Measurements from ENCODE around the gene PLEKHM2.

GRCh38 chr1:15748690-15749398 lies 64.7 kb downstream of the PLEKHM2 start:
- TF ChIP-seq, protein P1, sequence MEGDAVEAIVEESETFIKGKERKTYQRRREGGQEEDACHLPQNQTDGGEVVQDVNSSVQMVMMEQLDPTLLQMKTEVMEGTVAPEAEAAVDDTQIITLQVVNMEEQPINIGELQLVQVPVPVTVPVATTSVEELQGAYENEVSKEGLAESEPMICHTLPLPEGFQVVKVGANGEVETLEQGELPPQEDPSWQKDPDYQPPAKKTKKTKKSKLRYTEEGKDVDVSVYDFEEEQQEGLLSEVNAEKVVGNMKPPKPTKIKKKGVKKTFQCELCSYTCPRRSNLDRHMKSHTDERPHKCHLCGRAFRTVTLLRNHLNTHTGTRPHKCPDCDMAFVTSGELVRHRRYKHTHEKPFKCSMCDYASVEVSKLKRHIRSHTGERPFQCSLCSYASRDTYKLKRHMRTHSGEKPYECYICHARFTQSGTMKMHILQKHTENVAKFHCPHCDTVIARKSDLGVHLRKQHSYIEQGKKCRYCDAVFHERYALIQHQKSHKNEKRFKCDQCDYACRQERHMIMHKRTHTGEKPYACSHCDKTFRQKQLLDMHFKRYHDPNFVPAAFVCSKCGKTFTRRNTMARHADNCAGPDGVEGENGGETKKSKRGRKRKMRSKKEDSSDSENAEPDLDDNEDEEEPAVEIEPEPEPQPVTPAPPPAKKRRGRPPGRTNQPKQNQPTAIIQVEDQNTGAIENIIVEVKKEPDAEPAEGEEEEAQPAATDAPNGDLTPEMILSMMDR (IDR thresholded peaks at IDR 0.05 in 2 of 3, conservative IDR thresholded peaks at IDR 0.05 in 1 of 3; ENCODE audit: borderline replicate concordance in 1 of 3, insufficient read depth in 1 of 3, low read depth in 2 of 3, low read length in 2 of 3): no peak
- TF ChIP-seq POLR2AphosphoS5 (IDR thresholded peaks at IDR 0.05; ENCODE audit: low read depth, low read length) (no peak), POLR2A (IDR thresholded peaks at IDR 0.05; ENCODE audit: borderline replicate concordance, extremely low read depth, insufficient read depth, insufficient read length) (no peak), REST (IDR thresholded peaks at IDR 0.05; ENCODE audit: low read depth) (no peak), EZH2 (IDR thresholded peaks at IDR 0.05) (no peak), EGR1 (IDR thresholded peaks at IDR 0.05; ENCODE audit: low read depth) (no peak), SRF (IDR thresholded peaks at IDR 0.05; ENCODE audit: low read depth) (no peak), CBX3 (IDR thresholded peaks at IDR 0.05; ENCODE audit: low read depth) (no peak), SP1 (IDR thresholded peaks at IDR 0.05; ENCODE audit: low read depth) (no peak), ZNF274 (IDR thresholded peaks at IDR 0.05; ENCODE audit: low read depth, low read length) (no peak)
- TF ChIP-seq, protein P2, sequence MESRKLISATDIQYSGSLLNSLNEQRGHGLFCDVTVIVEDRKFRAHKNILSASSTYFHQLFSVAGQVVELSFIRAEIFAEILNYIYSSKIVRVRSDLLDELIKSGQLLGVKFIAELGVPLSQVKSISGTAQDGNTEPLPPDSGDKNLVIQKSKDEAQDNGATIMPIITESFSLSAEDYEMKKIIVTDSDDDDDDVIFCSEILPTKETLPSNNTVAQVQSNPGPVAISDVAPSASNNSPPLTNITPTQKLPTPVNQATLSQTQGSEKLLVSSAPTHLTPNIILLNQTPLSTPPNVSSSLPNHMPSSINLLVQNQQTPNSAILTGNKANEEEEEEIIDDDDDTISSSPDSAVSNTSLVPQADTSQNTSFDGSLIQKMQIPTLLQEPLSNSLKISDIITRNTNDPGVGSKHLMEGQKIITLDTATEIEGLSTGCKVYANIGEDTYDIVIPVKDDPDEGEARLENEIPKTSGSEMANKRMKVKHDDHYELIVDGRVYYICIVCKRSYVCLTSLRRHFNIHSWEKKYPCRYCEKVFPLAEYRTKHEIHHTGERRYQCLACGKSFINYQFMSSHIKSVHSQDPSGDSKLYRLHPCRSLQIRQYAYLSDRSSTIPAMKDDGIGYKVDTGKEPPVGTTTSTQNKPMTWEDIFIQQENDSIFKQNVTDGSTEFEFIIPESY (IDR thresholded peaks at IDR 0.05; ENCODE audit: extremely low read depth, insufficient replicate concordance, low read length): no peak
- TF ChIP-seq, protein P3, sequence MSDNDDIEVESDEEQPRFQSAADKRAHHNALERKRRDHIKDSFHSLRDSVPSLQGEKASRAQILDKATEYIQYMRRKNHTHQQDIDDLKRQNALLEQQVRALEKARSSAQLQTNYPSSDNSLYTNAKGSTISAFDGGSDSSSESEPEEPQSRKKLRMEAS (IDR thresholded peaks at IDR 0.05): no peak
- TF ChIP-seq, protein P4, sequence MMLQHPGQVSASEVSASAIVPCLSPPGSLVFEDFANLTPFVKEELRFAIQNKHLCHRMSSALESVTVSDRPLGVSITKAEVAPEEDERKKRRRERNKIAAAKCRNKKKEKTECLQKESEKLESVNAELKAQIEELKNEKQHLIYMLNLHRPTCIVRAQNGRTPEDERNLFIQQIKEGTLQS (IDR thresholded peaks at IDR 0.05): no peak

Measured in HCT116 (cell line).